Neural progenitor cell (in vitro differentiated cells): ENCODE data around the gene ARHGAP5. TPM values are rescaled to one million over a fixed set of nuclear protein-coding genes. Genes with fewer than 3 reads are reported as not detected.

Experiments used
- DNase-seq: peaks from one replicate; pipeline ENCODE4 v3.0.0-alpha.2; 2016; ENCODE audit warnings: low spot score
- H2AFZ ChIP-seq: fragments of 200-600 bp; sonication (generic); replicated peaks from 2 replicates; pipeline ENCODE4 v1.6.1; 2016; ENCODE audit warnings: antibody characterized with exemption
- H3F3A ChIP-seq: fragments of 200-600 bp; sonication (generic); 2 replicates; pipeline ENCODE4 v1.6.1; 2016; ENCODE audit warnings: antibody characterized with exemption, low read depth
- H3K27ac ChIP-seq: fragments of 200-600 bp; sonication (generic); 2 replicates; pipeline ENCODE4 v1.5.1; 2016; ENCODE audit warnings: mild to moderate bottlenecking
- H3K27me3 ChIP-seq: fragments of 200-600 bp; sonication (generic); 2 replicates; pipeline ENCODE4 v1.6.1; 2016; ENCODE audit warnings: mild to moderate bottlenecking, moderate library complexity
- H3K36me3 ChIP-seq: fragments of 200-600 bp; sonication (generic); 2 replicates; pipeline ENCODE4 v1.5.1; 2016
- H3K4me1 ChIP-seq: fragments of 200-600 bp; sonication (generic); 2 replicates; pipeline ENCODE4 v1.6.1; 2016; ENCODE audit warnings: mixed run types
- H3K4me2 ChIP-seq: fragments of 200-600 bp; sonication (generic); 2 replicates; pipeline ENCODE4 v1.6.1; 2016
- H3K4me3 ChIP-seq: fragments of 200-600 bp; sonication (generic); 2 replicates; pipeline ENCODE4 v1.5.1; 2016
- H3K79me2 ChIP-seq: fragments of 200-600 bp; sonication (generic); 2 replicates; pipeline ENCODE4 v1.6.1; 2016; ENCODE audit warnings: low read depth
- H3K9ac ChIP-seq: fragments of 200-600 bp; sonication (generic); 2 replicates; pipeline ENCODE4 v1.6.1; 2016
- H3K9me3 ChIP-seq: fragments of 200-600 bp; sonication (generic); 2 replicates; pipeline ENCODE4 v1.5.1; 2016; ENCODE audit warnings: low read depth
- H4K20me1 ChIP-seq: fragments of 200-600 bp; sonication (generic); 2 replicates; pipeline ENCODE4 v1.6.1; 2016; ENCODE audit warnings: low read depth
- H3K27ac Mint-ChIP-seq: 3 replicates; pipeline ENCODE4 v1.8.0; 2021; ENCODE audit warnings: mixed read lengths
- H3K27me3 Mint-ChIP-seq: 2 replicates; pipeline ENCODE4 v1.8.0; 2022; ENCODE audit warnings: low read depth, mild to moderate bottlenecking, inconsistent platforms, moderate library complexity, mixed read lengths; ENCODE audit not compliant: insufficient read depth
- H3K36me3 Mint-ChIP-seq: 3 replicates; pipeline ENCODE4 v1.8.0; 2021; ENCODE audit warnings: mixed read lengths
- H3K4me1 Mint-ChIP-seq: 3 replicates; pipeline ENCODE4 v1.8.0; 2021; ENCODE audit warnings: mixed read lengths
- H3K4me3 Mint-ChIP-seq: 3 replicates; pipeline ENCODE4 v1.8.0; 2021; ENCODE audit warnings: mild to moderate bottlenecking, moderate library complexity, mixed read lengths
- H3K9me3 Mint-ChIP-seq: 3 replicates; pipeline ENCODE4 v1.8.0; 2020; ENCODE audit warnings: mixed read lengths
- EZH2 ChIP-seq: fragments of 200-600 bp; sonication (generic); IDR thresholded peaks from 2 replicates; pipeline ENCODE4 v1.6.1; 2017; ENCODE audit warnings: antibody characterized with exemption, mild to moderate bottlenecking, moderate library complexity
- EZH2phosphoT487 ChIP-seq: fragments of 200-600 bp; sonication (generic); IDR thresholded peaks from 2 replicates; pipeline ENCODE4 v1.6.1; 2017; ENCODE audit warnings: antibody characterized with exemption
- total RNA-seq: library from RNA; depleted of rRNA; stranded (reverse); fragments of >200 nt; gene quantifications from 2 replicates; pipeline ENCODE4 v1.2.3, GENCODE V29; 2015; ENCODE audit warnings: low replicate concordance
- TF ChIP-seq, protein P1 (sequence below): fragments of 200-600 bp; sonication (generic); IDR thresholded peaks from 2 replicates; pipeline ENCODE4 v1.5.1; 2017; ENCODE audit warnings: antibody characterized with exemption, mild to moderate bottlenecking

The ARHGAP5 gene
- total RNA-seq, 1 donor from 2014 or later, result 202 TPM

- Histone ChIP-seq H3K36me3 (peaks cover 5% of the 10 kb centered on the region), H3K4me2 (no peak overlapping the region), H3K27ac (no peak overlapping the region), H3K79me2 (peaks cover 100% of the 10 kb centered on the region), H3K9ac (no peak overlapping the region), H3K4me3 (no peak overlapping the region), H3K27me3 (no peaks in the 10 kb centered on the region), H4K20me1 (peaks cover 86% of the 10 kb centered on the region), H3K4me1 (peaks cover 11% of the 10 kb centered on the region), H3K9me3 (no peaks in the 10 kb centered on the region), H3F3A (no peaks in the 10 kb centered on the region), H2AFZ (no peak overlapping the region)
- H3K27me3 Mint-ChIP-seq, result no peaks in the 10 kb centered on the region
- H3K36me3 Mint-ChIP-seq, result peaks cover 29% of the 10 kb centered on the region
- no peak for DNase-seq
- H3K4me3 Mint-ChIP-seq, result no peak overlapping the region
- H3K27ac Mint-ChIP-seq, result no peak overlapping the region
- no peaks in the 10 kb centered on the region for H3K9me3 Mint-ChIP-seq
- H3K4me1 Mint-ChIP-seq, result no peaks in the 10 kb centered on the region
- TF ChIP-seq, protein P1, sequence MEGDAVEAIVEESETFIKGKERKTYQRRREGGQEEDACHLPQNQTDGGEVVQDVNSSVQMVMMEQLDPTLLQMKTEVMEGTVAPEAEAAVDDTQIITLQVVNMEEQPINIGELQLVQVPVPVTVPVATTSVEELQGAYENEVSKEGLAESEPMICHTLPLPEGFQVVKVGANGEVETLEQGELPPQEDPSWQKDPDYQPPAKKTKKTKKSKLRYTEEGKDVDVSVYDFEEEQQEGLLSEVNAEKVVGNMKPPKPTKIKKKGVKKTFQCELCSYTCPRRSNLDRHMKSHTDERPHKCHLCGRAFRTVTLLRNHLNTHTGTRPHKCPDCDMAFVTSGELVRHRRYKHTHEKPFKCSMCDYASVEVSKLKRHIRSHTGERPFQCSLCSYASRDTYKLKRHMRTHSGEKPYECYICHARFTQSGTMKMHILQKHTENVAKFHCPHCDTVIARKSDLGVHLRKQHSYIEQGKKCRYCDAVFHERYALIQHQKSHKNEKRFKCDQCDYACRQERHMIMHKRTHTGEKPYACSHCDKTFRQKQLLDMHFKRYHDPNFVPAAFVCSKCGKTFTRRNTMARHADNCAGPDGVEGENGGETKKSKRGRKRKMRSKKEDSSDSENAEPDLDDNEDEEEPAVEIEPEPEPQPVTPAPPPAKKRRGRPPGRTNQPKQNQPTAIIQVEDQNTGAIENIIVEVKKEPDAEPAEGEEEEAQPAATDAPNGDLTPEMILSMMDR, result no peak
- TF ChIP-seq EZH2phosphoT487 (no peak), EZH2 (no peak)
Measured at GRCh38 chr14:32100175-32100574, 23.1 kb downstream of the ARHGAP5 start.

DNA sequence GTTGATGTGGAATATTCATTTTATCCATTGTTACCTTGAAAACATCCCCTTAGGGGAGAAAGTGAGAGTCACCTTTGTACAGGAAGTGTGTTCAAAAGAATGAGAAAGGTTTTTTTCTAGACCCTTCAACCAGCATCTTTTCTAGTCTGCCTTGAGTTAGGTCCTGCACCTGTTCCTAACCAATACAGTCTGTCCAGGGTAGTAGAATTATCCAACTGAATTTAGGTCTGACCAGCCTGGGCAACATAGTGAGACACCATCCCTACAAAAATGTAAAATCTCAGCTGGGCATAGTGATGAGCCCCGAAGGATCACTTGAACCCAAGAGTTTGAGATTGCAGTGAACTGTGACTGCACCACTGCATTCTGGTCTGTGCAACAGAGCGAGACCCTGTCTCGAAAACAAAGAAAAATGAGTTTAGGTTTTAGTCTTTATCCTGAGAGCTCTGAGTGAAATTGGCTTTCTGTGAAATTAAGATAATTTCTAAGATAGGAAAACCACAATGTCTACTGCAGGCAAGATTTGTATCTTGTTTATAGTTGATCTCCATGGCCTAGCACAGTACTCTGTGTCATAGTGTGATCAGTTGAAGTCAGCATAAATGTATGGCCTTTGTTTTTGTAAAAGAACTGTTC, 25.2 kb downstream of the ARHGAP5 start:
- no peaks in the 10 kb centered on the region for H3K27me3 Mint-ChIP-seq
- Histone ChIP-seq H3K27ac (no peak overlapping the region), H3K9me3 (no peaks in the 10 kb centered on the region), H3K79me2 (peaks cover 100% of the 10 kb centered on the region), H3K36me3 (peaks cover 6% of the 10 kb centered on the region), H2AFZ (no peak overlapping the region), H3K4me2 (no peak overlapping the region), H3K27me3 (no peaks in the 10 kb centered on the region), H3K9ac (no peak overlapping the region), H3K4me1 (peaks cover 11% of the 10 kb centered on the region), H3F3A (no peaks in the 10 kb centered on the region), H4K20me1 (peaks cover 87% of the 10 kb centered on the region), H3K4me3 (no peak overlapping the region)
- peaks cover 2% of the 10 kb centered on the region for H3K9me3 Mint-ChIP-seq
- DNase-seq, result no peak
- no peaks in the 10 kb centered on the region for H3K4me1 Mint-ChIP-seq
- TF ChIP-seq EZH2 (no peak), EZH2phosphoT487 (no peak)
- TF ChIP-seq, protein P1, result no peak
- no peak overlapping the region for H3K27ac Mint-ChIP-seq
- peaks cover 33% of the 10 kb centered on the region for H3K36me3 Mint-ChIP-seq
- H3K4me3 Mint-ChIP-seq, result no peak overlapping the region

DNA sequence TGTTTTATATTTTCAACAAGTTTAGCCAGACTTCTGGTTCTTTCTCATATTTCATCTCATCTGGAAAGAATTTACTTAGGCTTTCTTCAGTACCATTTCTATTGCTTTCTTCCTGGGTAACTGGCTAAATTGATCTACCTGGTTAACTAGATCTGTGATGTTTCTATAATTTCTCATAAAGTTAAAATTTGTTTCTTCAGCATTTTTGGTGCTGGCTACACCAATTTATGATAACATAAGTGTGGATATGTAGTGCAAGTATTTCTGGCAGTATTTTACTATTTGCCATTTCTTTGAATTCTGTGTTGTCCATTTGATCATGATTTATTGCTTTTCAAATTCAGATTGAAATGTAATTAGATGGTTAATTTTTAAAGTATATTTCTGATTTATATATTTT, 25.9 kb downstream of the ARHGAP5 start:
- H2AFZ ChIP-seq, result no peak overlapping the region
- Mint-ChIP-seq H3K27ac (no peak overlapping the region), H3K36me3 (peaks cover 31% of the 10 kb centered on the region), H3K27me3 (no peaks in the 10 kb centered on the region), H3K4me3 (no peak overlapping the region), H3K4me1 (no peaks in the 10 kb centered on the region), H3K9me3 (peaks cover 2% of the 10 kb centered on the region)
- no peaks in the 10 kb centered on the region for H3F3A ChIP-seq
- peaks cover 100% of the 10 kb centered on the region for H3K79me2 ChIP-seq
- H3K4me2 ChIP-seq, result no peak overlapping the region
- DNase-seq, result no peak
- peaks cover 6% of the 10 kb centered on the region for H3K36me3 ChIP-seq
- H3K4me1 ChIP-seq, result peaks cover 11% of the 10 kb centered on the region
- no peak overlapping the region for H3K4me3 ChIP-seq
- no peak overlapping the region for H3K27ac ChIP-seq
- peaks cover 91% of the 10 kb centered on the region for H4K20me1 ChIP-seq
- no peak overlapping the region for H3K9ac ChIP-seq
- no peak for TF ChIP-seq EZH2
- TF ChIP-seq, protein P1, result no peak
- TF ChIP-seq EZH2phosphoT487, result no peak
- no peaks in the 10 kb centered on the region for H3K27me3 ChIP-seq
- H3K9me3 ChIP-seq, result no peaks in the 10 kb centered on the region
